ENCODE measurements around the gene ZKSCAN1.
"Not testable (repeated sequence)": the region's sequence is repeated elsewhere in the genome, so short reads cannot be mapped to it uniquely, and the experiment has no call there.

GRCh38 chr7:100012385-100013327, 2.7 kb upstream of the ZKSCAN1 start:
- TF ChIP-seq CTCF, POLR2A, EP300 (IDR thresholded peaks at IDR 0.05): not testable (repeated sequence)
